Liver (tissue), 9 donors: ENCODE results near the gene NLRP5. TPM values are rescaled to one million over a fixed set of nuclear protein-coding genes. Genes with fewer than 3 reads are reported as not detected.
A peak's percentile ranks its signal among the peaks of the same experiment; 100 is the strongest.

Source experiments
- DNase-seq: peaks from one replicate; pipeline ENCODE4 v3.0.0-alpha.2; 2017; ENCODE audit warnings: low spot score
- H3K27ac ChIP-seq, 2 donors: one replicate each; pipeline ENCODE4 v1.7.0; 2013; ENCODE audit warnings: inconsistent platforms in 2 of 2, low read length in 2 of 2, control low read depth in 1 of 2, low read depth in 1 of 2, mild to moderate bottlenecking in 1 of 2
- H3K27me3 ChIP-seq, 4 donors: one replicate each; pipeline versions ENCODE4 v1.6.1 to v1.7.0; 2013; ENCODE audit warnings: low read length in 3 of 4, inconsistent platforms in 1 of 4, mild to moderate bottlenecking in 1 of 4, moderate library complexity in 1 of 4; ENCODE audit not compliant: control insufficient read depth in 4 of 4, insufficient read depth in 4 of 4
- H3K36me3 ChIP-seq, 4 donors: one replicate each; pipeline versions ENCODE4 v1.6.1 to v1.7.0; 2013; ENCODE audit warnings: low read length in 3 of 4, mild to moderate bottlenecking in 3 of 4, low read depth in 1 of 4, moderate library complexity in 1 of 4; ENCODE audit not compliant: control insufficient read depth in 4 of 4, insufficient read depth in 3 of 4
- H3K4me1 ChIP-seq, 4 donors: one replicate each; pipeline versions ENCODE4 v1.6.1 to v1.7.0; 2013; ENCODE audit warnings: low read length in 3 of 4, mild to moderate bottlenecking in 3 of 4, moderate library complexity in 1 of 4; ENCODE audit not compliant: control insufficient read depth in 4 of 4, insufficient read depth in 4 of 4
- H3K4me3 ChIP-seq, 3 donors: one replicate each; pipeline versions ENCODE4 v1.6.1 to v1.7.0; 2013; ENCODE audit warnings: low read length in 3 of 3, control low read depth in 1 of 3, low read depth in 1 of 3, mild to moderate bottlenecking in 1 of 3
- H3K9ac ChIP-seq, 2 donors: one replicate each; pipeline ENCODE4 v1.7.0; 2013; ENCODE audit warnings: low read length in 2 of 2, mild to moderate bottlenecking in 2 of 2, moderate library complexity in 2 of 2, control low read depth in 1 of 2, low read depth in 1 of 2
- H3K9me3 ChIP-seq, 4 donors: one replicate each; pipeline versions ENCODE4 v1.6.1 to v1.7.0; 2013; ENCODE audit warnings: low read length in 3 of 4; ENCODE audit not compliant: control insufficient read depth in 4 of 4
- FOXA2 ChIP-seq: IDR thresholded peaks from 2 replicates; pipeline ENCODE4 v1.6.1; 2016; ENCODE audit warnings: antibody characterized with exemption
- HNF4A ChIP-seq, 2 donors: conservative IDR thresholded peaks; 2 replicates each; pipeline ENCODE4 v1.6.1; 2016; ENCODE audit warnings: antibody characterized with exemption in 2 of 2, mild to moderate bottlenecking in 2 of 2
- HNF4G ChIP-seq: IDR thresholded peaks from 2 replicates; pipeline ENCODE4 v1.6.1; 2016; ENCODE audit warnings: antibody characterized with exemption
- JUND ChIP-seq, 2 donors: IDR thresholded peaks; 2 replicates each; pipeline ENCODE4 v1.6.1; 2016; ENCODE audit warnings: antibody characterized with exemption in 2 of 2
- RAD21 ChIP-seq, 2 donors: IDR thresholded peaks; 2 replicates each; pipeline ENCODE4 v1.6.1; 2016; ENCODE audit warnings: antibody characterized with exemption in 2 of 2, mild to moderate bottlenecking in 2 of 2
- REST ChIP-seq: IDR thresholded peaks from 2 replicates; pipeline ENCODE4 v1.6.1; 2016; ENCODE audit warnings: antibody characterized with exemption, mild to moderate bottlenecking
- RXRA ChIP-seq, 2 donors: IDR thresholded peaks; 2 replicates each; pipeline ENCODE4 v1.6.1; 2017 to 2018; ENCODE audit warnings: antibody characterized with exemption in 2 of 2, mild to moderate bottlenecking in 1 of 2
- SP1 ChIP-seq: IDR thresholded peaks from 2 replicates; pipeline ENCODE4 v1.6.1; 2018; ENCODE audit warnings: antibody characterized with exemption, mild to moderate bottlenecking
- YY1 ChIP-seq: IDR thresholded peaks from 2 replicates; pipeline ENCODE4 v1.6.1; 2016; ENCODE audit warnings: antibody characterized with exemption, mild to moderate bottlenecking
- WGBS: extraction: QIAGEN DNeasy Blood & Tissue Kit; methylation state at CpG from one replicate; pipeline ENCODE4 v1.1.7; 2013; 5-methylcytosine and 5-hydroxymethylcytosine counted together
- polyA plus RNA-seq, 2 donors: library from polyadenylated mRNA; stranded (reverse) in 1 of 2; unstranded in 1 of 2; fragments of 200-250 nt in 1 of 2; fragments of >200 nt in 1 of 2; fragmentation: Nextera tagmentation in 1 of 2; extraction: Ambion mirVana in 1 of 2; gene quantifications; one replicate each; pipeline versions ENCODE4 v1.2.1 to v1.2.3, GENCODE V29; 2013 to 2015
- total RNA-seq, 2 donors: library from RNA; depleted of rRNA; stranded (reverse); fragments of >200 nt; gene quantifications; one replicate each; pipeline ENCODE4 v1.2.3, GENCODE V29; 2014
- TF ChIP-seq, protein P1 (sequence below): IDR thresholded peaks from 2 replicates; pipeline ENCODE4 v1.6.1; 2016; ENCODE audit warnings: antibody characterized with exemption
- TF ChIP-seq, protein P2 (sequence below): IDR thresholded peaks from 2 replicates; pipeline ENCODE4 v1.6.1; 2016; ENCODE audit warnings: antibody characterized with exemption
- donor health status: healthy.
- donor health status: healthy.
- donor health status: healthy.
- donor health status: healthy.
- donor health status: healthy.

NLRP5 gene
- total and polyA plus RNA-seq, 4 donors: not detected

GRCh38 chr19:56107626-56108351, 121.2 kb downstream of the NLRP5 start (continued):
- TF ChIP-seq, protein P1, sequence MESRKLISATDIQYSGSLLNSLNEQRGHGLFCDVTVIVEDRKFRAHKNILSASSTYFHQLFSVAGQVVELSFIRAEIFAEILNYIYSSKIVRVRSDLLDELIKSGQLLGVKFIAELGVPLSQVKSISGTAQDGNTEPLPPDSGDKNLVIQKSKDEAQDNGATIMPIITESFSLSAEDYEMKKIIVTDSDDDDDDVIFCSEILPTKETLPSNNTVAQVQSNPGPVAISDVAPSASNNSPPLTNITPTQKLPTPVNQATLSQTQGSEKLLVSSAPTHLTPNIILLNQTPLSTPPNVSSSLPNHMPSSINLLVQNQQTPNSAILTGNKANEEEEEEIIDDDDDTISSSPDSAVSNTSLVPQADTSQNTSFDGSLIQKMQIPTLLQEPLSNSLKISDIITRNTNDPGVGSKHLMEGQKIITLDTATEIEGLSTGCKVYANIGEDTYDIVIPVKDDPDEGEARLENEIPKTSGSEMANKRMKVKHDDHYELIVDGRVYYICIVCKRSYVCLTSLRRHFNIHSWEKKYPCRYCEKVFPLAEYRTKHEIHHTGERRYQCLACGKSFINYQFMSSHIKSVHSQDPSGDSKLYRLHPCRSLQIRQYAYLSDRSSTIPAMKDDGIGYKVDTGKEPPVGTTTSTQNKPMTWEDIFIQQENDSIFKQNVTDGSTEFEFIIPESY: no peak
- TF ChIP-seq HNF4G (no peak), RXRA (IDR thresholded peaks at IDR 0.05) (no peak), RAD21 (IDR thresholded peaks at IDR 0.05) (no peak), HNF4A (conservative IDR thresholded peaks at IDR 0.05) (no peak), FOXA2 (no peak)

DNA sequence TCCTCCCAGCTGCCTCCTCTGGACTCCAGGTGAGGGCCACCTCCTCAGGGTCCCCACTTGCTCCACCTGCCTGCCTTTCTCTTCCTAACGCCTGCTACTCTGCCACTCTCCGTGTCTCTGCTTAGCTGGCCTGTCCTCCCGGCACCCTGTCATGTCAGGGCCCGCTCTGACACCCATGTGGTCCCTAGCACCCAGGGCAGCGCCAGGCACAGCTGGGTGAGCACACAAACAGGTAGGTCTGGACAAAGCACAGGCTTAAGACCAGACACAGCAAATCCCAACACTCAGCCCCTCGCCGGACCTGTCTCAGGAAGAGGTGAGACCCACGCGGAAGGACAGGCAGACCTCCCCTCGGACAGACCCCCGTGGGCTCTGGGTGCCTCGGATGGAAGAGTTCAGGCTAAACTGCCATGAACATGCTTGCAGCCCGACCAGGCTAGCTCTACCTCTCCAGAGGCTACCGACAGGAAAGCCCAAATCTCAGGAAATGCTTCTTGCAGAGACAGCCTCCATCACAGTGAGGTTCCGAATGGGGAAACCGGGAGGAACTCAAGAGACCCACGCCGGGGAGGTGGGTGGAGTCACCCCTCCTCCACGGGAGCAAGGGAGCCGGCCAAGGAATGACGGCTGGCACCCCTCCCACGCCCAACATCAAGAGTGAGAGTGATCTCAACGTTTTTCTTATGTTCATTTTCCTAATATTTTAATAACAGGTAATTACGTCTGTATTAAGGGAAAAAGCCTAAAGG, 122.0 kb downstream of the NLRP5 start:
- Histone ChIP-seq H3K36me3 (peaks cover 0 to 6% (median 0%) of the 10 kb centered on the region in 4 donors), H3K9ac (peak overlapping the region in 1 of 2 donors; percentile 31), H3K27ac (peak overlapping the region in 1 of 2 donors; percentile 16), H3K4me1 (peaks cover 42 to 85% (median 78%) of the 10 kb centered on the region in 4 donors), H3K27me3 (no peaks in the 10 kb centered on the region), H3K4me3 (no peak overlapping the region), H3K9me3 (no peaks in the 10 kb centered on the region)
- DNase-seq: no peak
- 64% methylated on average over 24 of the region's 24 CpGs for WGBS
- TF ChIP-seq HNF4A (conservative IDR thresholded peaks at IDR 0.05) (no peak), SP1 (no peak), REST (no peak), JUND (IDR thresholded peaks at IDR 0.05) (no peak), RAD21 (IDR thresholded peaks at IDR 0.05) (no peak), YY1 (no peak)
- TF ChIP-seq, protein P2, sequence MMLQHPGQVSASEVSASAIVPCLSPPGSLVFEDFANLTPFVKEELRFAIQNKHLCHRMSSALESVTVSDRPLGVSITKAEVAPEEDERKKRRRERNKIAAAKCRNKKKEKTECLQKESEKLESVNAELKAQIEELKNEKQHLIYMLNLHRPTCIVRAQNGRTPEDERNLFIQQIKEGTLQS: no peak

GRCh38 chr19:56109226-56109625, 122.7 kb downstream of the NLRP5 start:
- Histone ChIP-seq H3K9ac (no peak overlapping the region), H3K36me3 (peaks cover 0 to 6% (median 0%) of the 10 kb centered on the region in 4 donors), H3K4me1 (peaks cover 43 to 91% (median 83%) of the 10 kb centered on the region in 4 donors), H3K4me3 (no peak overlapping the region), H3K9me3 (no peaks in the 10 kb centered on the region), H3K27me3 (no peaks in the 10 kb centered on the region), H3K27ac (no peak overlapping the region)
- WGBS: 77% methylated on average over 13 of the region's 13 CpGs
- no peak for DNase-seq
- no peak for TF ChIP-seq RAD21 (IDR thresholded peaks at IDR 0.05)
- no peak for TF ChIP-seq YY1
- no peak for TF ChIP-seq JUND (IDR thresholded peaks at IDR 0.05)
- TF ChIP-seq HNF4A (conservative IDR thresholded peaks at IDR 0.05): no peak
